Motor neuron (in vitro differentiated cells): Measurements from ENCODE around the gene GMNN. TPM values are rescaled to one million over a fixed set of nuclear protein-coding genes. Genes with fewer than 3 reads are reported as not detected.

Experiments used
- ATAC-seq, 8 experiments: fragments of 200-7000 bp; cut with Tn5 transposase; replicated peaks in 6 of 8; 2 replicates each; pipeline ENCODE4 v1.8.0; 2021; ENCODE audit warnings: mild to moderate bottlenecking in 8 of 8, moderate library complexity in 8 of 8
- H3K27ac ChIP-seq, 2 donors: fragments of 250-450 bp; sonication (Bioruptor Pico); 2 replicates each; pipeline ENCODE4 v1.9.0; 2021; ENCODE audit warnings: antibody characterized with exemption in 2 of 2, mild to moderate bottlenecking in 2 of 2, moderate library complexity in 1 of 2
- H3K4me1 ChIP-seq, 2 donors: fragments of 250-450 bp; sonication (Bioruptor Pico); replicated peaks in 1 of 2; 2 replicates each; pipeline ENCODE4 v1.6.1; 2021; ENCODE audit warnings: antibody characterized with exemption in 2 of 2, mild to moderate bottlenecking in 2 of 2, moderate library complexity in 1 of 2
- H3K4me3 ChIP-seq, 5 donors: fragments of 250-450 bp; sonication (Bioruptor Pico); 2 replicates each; pipeline ENCODE4 v1.9.0; 2021; ENCODE audit warnings: antibody characterized with exemption in 5 of 5, mild to moderate bottlenecking in 5 of 5, moderate library complexity in 4 of 5
- WGBS, 10 experiments: fragments of 450-650 bp; shearing (Covaris generic); methylation state at CpG; one replicate each; pipeline ENCODE4 v1.0.0; 2022; 5-methylcytosine and 5-hydroxymethylcytosine counted together
- in situ Hi-C, 9 experiments: fragments of 400-800 bp; cut with MboI; loops; one replicate each; pipeline ENCODE4 v1.15.0; 2021; ENCODE audit warnings: low sequenced_read_pairs in 9 of 9, low pct_unique_long_range_greater_than_20kb in 2 of 9; ENCODE audit not compliant: unreplicated experiment in 9 of 9
- total RNA-seq, 8 experiments: library from RNA; unstranded; fragments of 300-600 nt; gene quantifications; 2 replicates each; pipeline versions ENCODE4 v1.2.3 to v1.2.4, GENCODE V29; 2022

Gene GMNN
- total RNA-seq, 8 experiments from 2014 or later = 3.7 to 63.5 (median 14.6) TPM

DNA sequence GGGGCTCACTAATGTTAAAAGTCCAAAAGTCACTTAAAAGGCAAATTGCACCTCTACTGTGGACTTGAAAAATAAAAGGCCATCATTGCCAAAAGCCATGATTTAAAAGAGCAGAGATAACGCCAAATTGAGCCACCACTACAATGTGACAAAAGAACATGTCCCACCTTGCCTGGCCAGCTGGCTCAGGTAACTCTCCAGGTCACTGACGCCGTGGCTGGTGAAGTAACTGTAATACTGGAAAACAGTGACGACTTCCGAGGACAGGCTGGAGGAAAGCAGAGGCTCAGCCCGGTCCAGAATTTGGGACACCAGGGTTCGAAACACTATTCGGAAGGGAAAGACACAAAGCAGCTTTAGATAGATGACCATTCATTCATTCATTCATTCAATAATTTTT lies 53.2 kb downstream of the GMNN start:
- Histone ChIP-seq H3K4me3 (no peak overlapping the region), H3K27ac (no peak overlapping the region), H3K4me1 (peaks cover 13 to 25% of the 10 kb centered on the region in 2 donors)
- WGBS, 10 experiments = 33 to 100% (median 80%) methylated on average over 1 to 7 of the region's 8 CpGs; no CpG with 5 or more reads in 1 of the 10 experiments
- in situ Hi-C loops = no loop called here
- no peak for ATAC-seq

GRCh38 chr6:24829657-24830056 lies 54.9 kb downstream of the GMNN start:
- Histone ChIP-seq H3K4me1 (peaks cover 12 to 13% of the 10 kb centered on the region in 2 donors), H3K4me3 (no peak overlapping the region), H3K27ac (no peak overlapping the region)
- 44 to 100% (median 88%) methylated on average over 1 to 3 of the region's 3 CpGs; no CpG with 5 or more reads in 3 of the 10 experiments for WGBS, 10 experiments
- ATAC-seq = no peak
- in situ Hi-C loops = no loop called here

- in situ Hi-C loops = no loop called here
- 4 to 94% (median 59%) methylated on average over 2 to 9 of the region's 10 CpGs for WGBS, 10 experiments
- Histone ChIP-seq H3K27ac (peak overlapping the region in 1 of 2 donors; percentile 34), H3K4me3 (no peak overlapping the region), H3K4me1 (peaks cover 0 to 13% of the 10 kb centered on the region in 2 donors)
- ATAC-seq = peak; percentile 43 to 76 (median 62)
These were observed 57.3 kb downstream of the GMNN start for GRCh38 chr6:24831771-24832716.

DNA sequence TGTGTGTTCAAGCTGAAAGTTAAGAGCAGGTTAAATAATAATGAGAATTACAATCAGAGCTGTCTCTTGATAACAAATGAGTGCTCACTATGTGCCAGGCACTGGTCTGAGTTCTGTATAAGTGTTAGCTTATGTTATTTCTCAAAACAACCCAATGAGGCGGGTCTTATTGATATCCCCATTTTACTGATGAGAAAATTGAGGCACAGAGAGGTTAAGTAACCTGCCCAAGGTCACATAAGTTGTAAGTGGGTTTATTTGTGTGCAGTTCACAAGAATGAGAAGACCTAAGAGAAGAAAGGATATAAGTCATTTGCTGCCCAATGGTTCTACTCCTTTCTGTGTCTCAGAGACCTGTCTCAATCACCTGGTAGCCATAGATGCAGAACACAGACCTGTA lies 58.1 kb downstream of the GMNN start:
- no peak for ATAC-seq
- in situ Hi-C loops = no loop called here

DNA sequence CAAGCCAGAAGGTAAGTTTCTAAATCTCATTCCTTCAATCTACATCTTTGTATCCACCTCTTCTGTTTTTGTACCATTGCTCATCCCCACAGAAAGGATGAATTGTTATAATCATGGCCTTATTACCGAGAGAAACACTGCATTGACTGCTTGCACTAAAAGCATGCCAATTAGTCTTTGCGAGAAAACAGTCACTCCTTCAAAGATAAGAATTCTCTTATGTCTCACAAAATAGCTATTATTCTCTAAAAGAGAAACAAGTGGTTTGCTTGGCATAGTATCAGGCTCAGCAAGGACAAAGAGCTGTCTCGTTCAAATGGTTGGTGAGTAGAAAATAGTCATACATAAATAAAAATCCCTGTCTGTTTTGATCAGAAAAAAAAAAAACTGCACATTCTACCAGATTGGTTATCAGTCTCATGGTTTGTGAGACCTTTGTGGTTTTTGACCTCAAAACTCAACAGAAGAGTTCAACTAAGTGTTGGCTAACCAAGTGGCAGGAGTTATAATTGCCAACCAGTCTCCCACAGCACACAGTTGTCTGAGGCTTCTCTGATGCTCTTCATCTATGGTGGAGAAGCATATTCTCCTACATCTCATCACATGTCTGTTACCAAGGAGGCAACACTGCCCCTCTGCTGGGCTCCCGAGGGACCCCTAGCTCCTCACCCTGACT lies 59.1 kb downstream of the GMNN start:
- no peak overlapping the region for H3K27ac ChIP-seq
- ATAC-seq = no peak
- no peak overlapping the region for H3K4me3 ChIP-seq
- in situ Hi-C loops = no loop called here
- H3K4me1 ChIP-seq = peaks cover 0 to 13% of the 10 kb centered on the region in 2 donors
- WGBS, 10 experiments = 80 to 100% (median 96%) methylated on average over 1 to 4 of the region's 4 CpGs

More for the DNA sequence above, 58.1 kb downstream of the GMNN start:
- peaks cover 0 to 13% of the 10 kb centered on the region in 2 donors for H3K4me1 ChIP-seq
- H3K4me3 ChIP-seq = no peak overlapping the region
- 43 to 100% (median 100%) methylated on average over 1 of the region's 1 CpG; no CpG with 5 or more reads in 3 of the 10 experiments for WGBS, 10 experiments
- H3K27ac ChIP-seq = no peak overlapping the region

Other genes starting within 250 kb of the GMNN start
- gene KIAA0319, start 128.7 kb upstream of the GMNN start, total RNA-seq = 10 to 100 TPM in 1 of 8 experiments, under 1 TPM in 7; 0.10 to 10.4 (median 0.53) TPM
- gene TDP2, start 108.0 kb upstream of the GMNN start, total RNA-seq = 10 to 100 TPM; 18.3 to 40.5 (median 32.7) TPM
- gene ACOT13, start 107.9 kb upstream of the GMNN start, total RNA-seq = 10 to 100 TPM; 13.5 to 39.4 (median 18.2) TPM
- 100 to 1,000 TPM; 103 to 170 (median 129) TPM for gene C6orf62, start 55.8 kb upstream of the GMNN start, total RNA-seq
- gene ARMH2, start 24.0 kb downstream of the GMNN start, total RNA-seq = under 1 TPM in 2 of 8 experiments, not detected in 6; 0.25 to 0.59 TPM
- 10 to 100 TPM in 6 of 8 experiments, 1 to 10 TPM in 1, under 1 TPM in 1; 0.15 to 30.4 (median 21.7) TPM for gene RIPOR2, start 161.0 kb downstream of the GMNN start, total RNA-seq